C4-2B (cell line): ENCODE measurements around the gene FAM228B.

Source experiments
- CTCF ChIP-seq: fragments of 450-650 bp; conservative IDR thresholded peaks from 2 replicates; pipeline ENCODE4 v1.5.1; 2017; ENCODE audit warnings: mild to moderate bottlenecking
- ZFX ChIP-seq: fragments of 450-650 bp; IDR thresholded peaks from 2 replicates; pipeline ENCODE4 v1.6.1; 2017

DNA sequence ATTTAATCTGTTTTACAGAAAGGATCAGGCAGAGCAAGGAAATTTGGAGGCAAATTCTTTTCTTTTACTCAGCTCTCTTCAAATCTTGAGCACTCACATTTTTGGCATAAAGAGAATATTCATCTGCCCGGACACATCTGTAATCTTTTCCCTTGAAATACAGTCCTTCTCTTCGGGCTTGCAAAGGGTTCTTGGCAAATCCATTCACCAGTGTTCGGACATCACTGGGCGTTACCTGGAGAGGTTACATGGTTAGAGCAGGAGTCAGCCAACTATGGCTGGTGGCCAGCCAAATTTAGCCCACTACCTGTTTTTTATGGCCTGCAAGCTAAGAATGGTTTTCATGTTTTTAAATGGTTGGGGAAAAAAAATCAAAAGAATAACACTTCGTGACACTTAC lies 2.2 kb upstream of the FAM228B start:
- no peak for TF ChIP-seq CTCF
- TF ChIP-seq ZFX = no peak
